Left lung (tissue), 10 donors: ENCODE measurements around the gene ASTN1. TPM values are rescaled to one million over a fixed set of nuclear protein-coding genes. Genes with fewer than 3 reads are reported as not detected.
A peak's percentile ranks its signal among the peaks of the same experiment; 100 is the strongest.

Source experiments
- ATAC-seq: fragments of 200-7000 bp; cut with Tn5 transposase; one replicate; pipeline ENCODE4 v1.9.1; 2020; ENCODE audit warnings: moderate library complexity
- DNase-seq, 4 donors: peaks; one replicate each; pipeline ENCODE4 v3.0.0-alpha.2; 2013 to 2020
- H3K27ac ChIP-seq, 2 donors: fragments of 200-600 bp; sonication (generic) in 1 of 2; one replicate each; pipeline versions ENCODE4 v1.5.0 to v1.8.0; 2020 to 2021
- H3K27me3 ChIP-seq, 2 donors: fragments of 200-600 bp; sonication (generic) in 1 of 2; one replicate each; pipeline versions ENCODE4 v1.5.0 to v1.8.0; 2020 to 2021
- H3K36me3 ChIP-seq, 2 donors: fragments of 200-600 bp; sonication (generic) in 1 of 2; one replicate each; pipeline versions ENCODE4 v1.5.0 to v1.8.0; 2020 to 2021
- H3K4me1 ChIP-seq, 2 donors: fragments of 200-600 bp; one replicate each; pipeline ENCODE4 v1.8.0; 2021
- H3K4me3 ChIP-seq, 2 donors: fragments of 200-600 bp; sonication (generic) in 1 of 2; one replicate each; pipeline versions ENCODE4 v1.5.0 to v1.8.0; 2020 to 2021; ENCODE audit warnings: mild to moderate bottlenecking in 1 of 2
- H3K9me3 ChIP-seq, 2 donors: fragments of 200-600 bp; sonication (generic) in 1 of 2; one replicate each; pipeline versions ENCODE4 v1.5.0 to v1.8.0; 2020 to 2021
- CTCF ChIP-seq, 2 donors: fragments of 200-600 bp; sonication (generic) in 1 of 2; IDR thresholded peaks; one replicate each; pipeline versions ENCODE4 v1.5.0 to v1.8.0; 2021; ENCODE audit warnings: antibody characterized with exemption in 2 of 2
- intact Hi-C, 2 donors: fragments of 100-400 bp; cut with DNase I; formaldehyde crosslinking; loops; one replicate each; pipeline versions ENCODE4 v1.11.2 to v1.14.2; 2022
- polyA plus RNA-seq, 6 donors: library from polyadenylated mRNA; unstranded; fragments of 120-200 nt; gene quantifications; one replicate each; pipeline ENCODE4 v1.2.1, GENCODE V29; 2013; ENCODE audit not compliant: insufficient read length in 6 of 6
- total RNA-seq, 2 donors: library from RNA; stranded (reverse); fragmentation: NEBNext Ultra II Directional; extraction: Animal tissue kit (Norgen Biotek cat#: 25700); gene quantifications; one replicate each; pipeline ENCODE4 v1.2.1, GENCODE V29; 2021
- donor health status: DM: no; HTN: yes; CAD: no.
- donor health status: DM: no; HTN: no; CAD: no.

Gene ASTN1
- total and polyA plus RNA-seq, 8 donors, result 0.10 to 3.1 (median 2.2) TPM

GRCh38 chr1:176931526-176931925 is 233.0 kb downstream of the ASTN1 start:
- no peak overlapping the region for H3K27ac ChIP-seq
- intact Hi-C loops, result no loop called here
- H3K36me3 ChIP-seq, result no peaks in the 10 kb centered on the region
- ATAC-seq (no peak), DNase-seq (no peak)
- no peaks in the 10 kb centered on the region for H3K9me3 ChIP-seq
- no peak for TF ChIP-seq CTCF (IDR thresholded peaks at IDR 0.05)
- H3K27me3 ChIP-seq, result no peaks in the 10 kb centered on the region
- no peak overlapping the region for H3K4me3 ChIP-seq
- H3K4me1 ChIP-seq, result no peaks in the 10 kb centered on the region

GRCh38 chr1:176926330-176927086 is 238.0 kb downstream of the ASTN1 start:
- no peaks in the 10 kb centered on the region for H3K36me3 ChIP-seq
- no peak overlapping the region for H3K4me3 ChIP-seq
- ATAC-seq (no peak), DNase-seq (no peak)
- no peaks in the 10 kb centered on the region for H3K4me1 ChIP-seq
- no peaks in the 10 kb centered on the region for H3K27me3 ChIP-seq
- no peak overlapping the region for H3K27ac ChIP-seq
- TF ChIP-seq CTCF (IDR thresholded peaks at IDR 0.05), result no peak
- no peaks in the 10 kb centered on the region for H3K9me3 ChIP-seq
- intact Hi-C loops, result no loop called here

- ATAC-seq (no peak), DNase-seq (no peak)
- no peaks in the 10 kb centered on the region for H3K36me3 ChIP-seq
- no peaks in the 10 kb centered on the region for H3K9me3 ChIP-seq
- H3K27me3 ChIP-seq, result no peaks in the 10 kb centered on the region
- no peak for TF ChIP-seq CTCF (IDR thresholded peaks at IDR 0.05)
- H3K27ac ChIP-seq, result no peak overlapping the region
- no peaks in the 10 kb centered on the region for H3K4me1 ChIP-seq
- intact Hi-C loops, result no loop called here
- no peak overlapping the region for H3K4me3 ChIP-seq
Observed at GRCh38 chr1:176925223-176925622, 239.3 kb downstream of the ASTN1 start.

- DNase-seq, result peak in 1 of 4 donors; percentile 18
- H3K27ac ChIP-seq, result no peak overlapping the region
- H3K27me3 ChIP-seq, result no peaks in the 10 kb centered on the region
- TF ChIP-seq CTCF (IDR thresholded peaks at IDR 0.05), result no peak
- no peak for ATAC-seq
- H3K4me3 ChIP-seq, result no peak overlapping the region
- H3K4me1 ChIP-seq, result no peaks in the 10 kb centered on the region
- H3K36me3 ChIP-seq, result no peaks in the 10 kb centered on the region
- no peaks in the 10 kb centered on the region for H3K9me3 ChIP-seq
- intact Hi-C loops, result no loop called here
Observed at GRCh38 chr1:176923283-176923682, 241.2 kb downstream of the ASTN1 start.

GRCh38 chr1:176919386-176920378 is 244.8 kb downstream of the ASTN1 start:
- Histone ChIP-seq H3K9me3 (no peaks in the 10 kb centered on the region), H3K36me3 (no peaks in the 10 kb centered on the region), H3K4me3 (no peak overlapping the region), H3K27ac (no peak overlapping the region), H3K27me3 (no peaks in the 10 kb centered on the region), H3K4me1 (no peaks in the 10 kb centered on the region)
- no peak for TF ChIP-seq CTCF (IDR thresholded peaks at IDR 0.05)
- intact Hi-C loops, result no loop called here
- ATAC-seq (no peak), DNase-seq (no peak)
